Left ventricle myocardium inferior (tissue), 1 donor: ENCODE measurements around the gene FRMD1. TPM values are rescaled to one million over a fixed set of nuclear protein-coding genes. Genes with fewer than 3 reads are reported as not detected.

Experiments used
- DNase-seq: peaks from one replicate; pipeline ENCODE4 v3.0.0-alpha.2; 2020
- H3K27ac ChIP-seq: fragments of 200-600 bp; replicated peaks from 2 replicates; pipeline ENCODE4 v1.8.0; 2021
- H3K27me3 ChIP-seq: fragments of 200-600 bp; 2 replicates; pipeline ENCODE4 v1.8.0; 2021; ENCODE audit warnings: low read depth
- H3K36me3 ChIP-seq: fragments of 200-600 bp; 2 replicates; pipeline ENCODE4 v1.8.0; 2021
- H3K4me1 ChIP-seq: fragments of 200-600 bp; 2 replicates; pipeline ENCODE4 v1.8.0; 2021
- H3K4me3 ChIP-seq: fragments of 200-600 bp; 2 replicates; pipeline ENCODE4 v1.8.0; 2021; ENCODE audit warnings: mild to moderate bottlenecking, moderate library complexity
- H3K9me3 ChIP-seq: fragments of 200-600 bp; replicated peaks from 2 replicates; pipeline ENCODE4 v1.8.0; 2021
- intact Hi-C: fragments of 100-400 bp; cut with micrococcal nuclease; formaldehyde crosslinking; loops from one replicate; pipeline ENCODE4 v1.11.0; 2022
- total RNA-seq: library from RNA; stranded (reverse); fragmentation: NEBNext Ultra II Directional; extraction: Animal tissue kit (Norgen Biotek cat#: 25700); gene quantifications from one replicate; pipeline ENCODE4 v1.2.1, GENCODE V29; 2021
- TF ChIP-seq, protein P1 (sequence below): fragments of 200-600 bp; IDR thresholded peaks from 2 replicates; pipeline ENCODE4 v1.8.0; 2021; ENCODE audit warnings: antibody characterized with exemption, mild to moderate bottlenecking, borderline replicate concordance
- donor health status: DM: no; HTN: yes; CAD: no; lungs with severe emphysema.

FRMD1 gene
- total RNA-seq, 1 donor from 2014 or later = 0.16 TPM

DNA sequence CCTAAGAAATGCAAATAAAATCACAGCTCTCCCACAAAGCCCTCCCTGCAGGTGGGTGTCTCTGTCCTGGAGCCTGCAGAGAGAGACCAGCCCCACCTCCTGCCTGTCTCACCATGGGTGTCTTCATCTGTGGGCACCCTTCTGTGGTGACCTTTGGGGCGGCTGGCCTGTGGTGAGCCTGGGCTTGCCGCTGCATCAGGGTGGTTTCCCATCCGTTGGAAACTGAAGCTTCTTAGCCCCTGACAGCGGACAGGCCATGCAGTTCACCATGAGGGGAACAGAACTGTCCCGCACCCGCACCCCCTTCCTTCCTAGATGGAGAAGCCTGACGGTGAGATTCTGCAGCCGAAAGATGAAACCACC is 42.3 kb upstream of the FRMD1 start:
- Histone ChIP-seq H3K4me3 (no peak overlapping the region), H3K27me3 (peaks cover 3% of the 10 kb centered on the region), H3K27ac (no peak overlapping the region), H3K4me1 (peaks cover 5% of the 10 kb centered on the region), H3K36me3 (no peaks in the 10 kb centered on the region), H3K9me3 (no peaks in the 10 kb centered on the region)
- DNase-seq = no peak
- TF ChIP-seq, protein P1, sequence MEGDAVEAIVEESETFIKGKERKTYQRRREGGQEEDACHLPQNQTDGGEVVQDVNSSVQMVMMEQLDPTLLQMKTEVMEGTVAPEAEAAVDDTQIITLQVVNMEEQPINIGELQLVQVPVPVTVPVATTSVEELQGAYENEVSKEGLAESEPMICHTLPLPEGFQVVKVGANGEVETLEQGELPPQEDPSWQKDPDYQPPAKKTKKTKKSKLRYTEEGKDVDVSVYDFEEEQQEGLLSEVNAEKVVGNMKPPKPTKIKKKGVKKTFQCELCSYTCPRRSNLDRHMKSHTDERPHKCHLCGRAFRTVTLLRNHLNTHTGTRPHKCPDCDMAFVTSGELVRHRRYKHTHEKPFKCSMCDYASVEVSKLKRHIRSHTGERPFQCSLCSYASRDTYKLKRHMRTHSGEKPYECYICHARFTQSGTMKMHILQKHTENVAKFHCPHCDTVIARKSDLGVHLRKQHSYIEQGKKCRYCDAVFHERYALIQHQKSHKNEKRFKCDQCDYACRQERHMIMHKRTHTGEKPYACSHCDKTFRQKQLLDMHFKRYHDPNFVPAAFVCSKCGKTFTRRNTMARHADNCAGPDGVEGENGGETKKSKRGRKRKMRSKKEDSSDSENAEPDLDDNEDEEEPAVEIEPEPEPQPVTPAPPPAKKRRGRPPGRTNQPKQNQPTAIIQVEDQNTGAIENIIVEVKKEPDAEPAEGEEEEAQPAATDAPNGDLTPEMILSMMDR = no peak
- intact Hi-C loops = no loop called here

DNA sequence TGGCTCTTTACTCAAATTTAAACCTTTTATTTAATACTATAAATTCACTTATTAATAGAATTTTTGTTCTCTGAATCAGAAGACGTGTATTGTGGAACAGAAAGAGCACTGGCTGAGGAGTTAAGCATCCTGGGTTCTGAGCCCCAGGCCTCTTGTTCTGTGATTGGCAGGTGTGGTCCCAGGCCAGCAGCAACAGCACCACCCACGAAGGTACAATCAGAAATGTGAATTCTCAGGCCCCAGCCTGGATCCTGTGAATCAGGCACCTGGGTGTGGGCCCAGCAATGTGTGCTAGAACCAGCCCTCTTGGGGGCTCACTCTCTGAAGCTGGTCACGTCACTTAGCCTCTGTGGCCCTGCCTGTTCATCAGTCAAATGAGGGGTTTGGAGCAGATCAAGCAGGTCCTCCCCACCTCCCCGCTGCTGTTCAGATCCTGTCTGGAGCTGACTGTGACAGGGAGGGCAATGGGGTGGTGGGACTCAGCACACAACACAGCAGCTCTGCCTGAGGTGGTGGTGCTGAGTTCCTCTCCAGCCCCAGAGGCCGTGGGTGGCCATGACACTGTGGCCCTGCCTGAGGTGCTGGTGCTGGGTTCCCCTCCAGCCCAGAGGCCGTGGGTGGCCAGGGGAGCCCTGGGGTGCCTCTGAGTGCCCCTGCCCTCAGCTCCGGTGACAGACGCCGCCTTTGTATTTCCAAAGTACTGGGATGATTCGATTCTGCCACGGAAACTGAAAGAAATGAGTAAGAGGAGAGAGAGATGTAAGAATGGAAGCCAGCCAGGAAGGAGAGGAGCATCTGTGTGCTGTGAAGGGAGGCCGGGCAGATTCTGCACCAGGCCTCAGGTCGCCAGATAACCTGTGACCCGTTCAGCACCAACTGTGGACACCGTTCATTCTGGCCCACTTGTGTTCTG is 41.6 kb upstream of the FRMD1 start:
- intact Hi-C loops = no loop called here
- no peak overlapping the region for H3K4me3 ChIP-seq
- H3K27ac ChIP-seq = no peak overlapping the region
- no peaks in the 10 kb centered on the region for H3K36me3 ChIP-seq
- DNase-seq = no peak
- peaks cover 3% of the 10 kb centered on the region for H3K27me3 ChIP-seq
- peaks cover 5% of the 10 kb centered on the region for H3K4me1 ChIP-seq
- H3K9me3 ChIP-seq = no peaks in the 10 kb centered on the region
- TF ChIP-seq, protein P1 = no peak

DNA sequence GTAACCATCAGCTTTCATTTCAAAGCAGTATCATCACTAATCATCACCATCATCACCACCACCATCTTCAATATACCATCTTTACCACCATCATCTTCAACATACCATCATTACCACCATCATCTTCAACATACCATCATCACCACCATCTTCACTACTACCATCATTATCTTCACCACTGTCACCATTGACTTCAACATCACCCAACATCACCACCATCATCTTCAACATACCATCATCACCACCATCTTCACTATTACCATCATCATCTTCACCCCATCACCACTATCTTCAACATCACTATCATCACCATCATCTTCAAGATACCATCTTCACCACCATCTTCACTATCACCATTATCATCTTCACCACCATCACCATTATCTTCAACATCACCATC is 40.5 kb upstream of the FRMD1 start:
- DNase-seq = no peak
- TF ChIP-seq, protein P1 = no peak
- intact Hi-C loops = loop anchor here (10.0 kb wide), 1 partner anchor 55 kb away; no protein-coding TSS in a partner anchor

DNA sequence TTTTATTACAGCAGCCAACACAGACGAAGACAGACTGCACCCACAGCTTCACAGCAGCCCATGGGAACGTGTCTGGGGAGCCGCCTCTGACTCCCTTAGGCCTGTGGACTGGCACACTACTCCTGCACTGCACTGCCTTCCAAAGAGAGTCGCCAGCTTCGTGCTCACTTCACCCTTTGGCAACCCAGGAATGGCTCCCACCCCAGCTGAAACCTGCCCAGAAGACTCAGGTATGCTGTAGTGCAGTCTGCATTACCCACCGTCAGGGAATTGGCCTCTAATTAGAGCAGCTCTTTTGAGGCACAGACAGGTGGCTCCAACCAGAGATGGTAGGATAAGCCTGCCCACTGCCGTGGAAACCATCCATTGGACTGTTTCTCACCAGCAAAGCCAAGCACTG is 39.9 kb upstream of the FRMD1 start:
- H3K27ac ChIP-seq = no peak overlapping the region
- H3K4me3 ChIP-seq = no peak overlapping the region
- no peaks in the 10 kb centered on the region for H3K27me3 ChIP-seq
- no peaks in the 10 kb centered on the region for H3K36me3 ChIP-seq
- no peak for DNase-seq
- peaks cover 5% of the 10 kb centered on the region for H3K4me1 ChIP-seq
- intact Hi-C loops = loop anchor here (10.0 kb wide), 1 partner anchor 54 kb away; no protein-coding TSS in a partner anchor
- TF ChIP-seq, protein P1 = no peak
- no peaks in the 10 kb centered on the region for H3K9me3 ChIP-seq

More for the DNA sequence above, 40.5 kb upstream of the FRMD1 start:
- no peaks in the 10 kb centered on the region for H3K36me3 ChIP-seq
- no peaks in the 10 kb centered on the region for H3K27me3 ChIP-seq
- no peak overlapping the region for H3K4me3 ChIP-seq
- H3K4me1 ChIP-seq = peaks cover 5% of the 10 kb centered on the region
- H3K27ac ChIP-seq = no peak overlapping the region
- H3K9me3 ChIP-seq = no peaks in the 10 kb centered on the region

DNA sequence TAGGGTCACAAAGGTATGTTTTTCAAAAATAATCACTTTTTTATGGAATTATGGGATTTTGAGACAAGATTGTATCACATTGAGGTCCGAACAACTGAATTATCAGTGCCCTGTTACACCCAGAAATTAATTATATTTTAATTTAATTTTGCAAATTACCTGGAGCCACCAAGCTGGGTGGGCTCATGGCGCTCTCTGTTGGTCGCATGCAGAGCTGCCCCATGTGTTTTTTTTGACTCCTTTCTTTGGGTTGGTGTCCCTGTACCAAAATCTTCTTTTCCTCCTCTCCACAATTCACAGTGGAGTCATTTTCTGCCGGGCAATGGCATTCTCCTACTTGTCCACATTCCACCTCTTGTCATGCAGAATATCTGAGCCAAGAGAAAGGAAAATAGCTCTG is 38.9 kb upstream of the FRMD1 start:
- no peak for DNase-seq
- no peak overlapping the region for H3K4me3 ChIP-seq
- TF ChIP-seq, protein P1 = peak; percentile 74
- H3K4me1 ChIP-seq = peaks cover 5% of the 10 kb centered on the region
- no peaks in the 10 kb centered on the region for H3K9me3 ChIP-seq
- no peaks in the 10 kb centered on the region for H3K36me3 ChIP-seq
- no peaks in the 10 kb centered on the region for H3K27me3 ChIP-seq
- H3K27ac ChIP-seq = no peak overlapping the region
- intact Hi-C loops = loop anchor here (10.0 kb wide), 1 partner anchor 53 kb away; no protein-coding TSS in a partner anchor
